Activated CD4-positive, alpha-beta T cell treated with anti-CD3 and anti-CD28 coated beads for 48 hours (primary cell): Measurements from ENCODE around the gene YLPM1.

ENCODE experiments used
- DNase-seq: peaks from one replicate; pipeline ENCODE4 v3.0.0-alpha.2; 2020

YLPM1 gene

GRCh38 chr14:74841230-74842207 is 78.4 kb downstream of the YLPM1 start:
- peak; percentile 34 for DNase-seq

- no peak for DNase-seq
Observed at GRCh38 chr14:74843653-74844052, 80.5 kb downstream of the YLPM1 start.

GRCh38 chr14:74846168-74846567 is 83.1 kb downstream of the YLPM1 start:
- no peak for DNase-seq

- no peak for DNase-seq
Observed at GRCh38 chr14:74846968-74847665, 84.0 kb downstream of the YLPM1 start.

- no peak for DNase-seq
Observed at GRCh38 chr14:74848768-74849167, 85.7 kb downstream of the YLPM1 start.

GRCh38 chr14:74852922-74853530 is 89.9 kb downstream of the YLPM1 start:
- no peak for DNase-seq

GRCh38 chr14:74853581-74853980 is 90.5 kb downstream of the YLPM1 start:
- no peak for DNase-seq

GRCh38 chr14:74855021-74855420 is 91.9 kb downstream of the YLPM1 start:
- DNase-seq = no peak

GRCh38 chr14:74855945-74856344 is 92.8 kb downstream of the YLPM1 start:
- no peak for DNase-seq

- no peak for DNase-seq
Observed at GRCh38 chr14:74856366-74856765, 93.2 kb downstream of the YLPM1 start.

- no peak for DNase-seq
Observed at GRCh38 chr14:74858022-74858421, 94.9 kb downstream of the YLPM1 start.

- DNase-seq = no peak
Observed at GRCh38 chr14:74859757-74860552, 96.8 kb downstream of the YLPM1 start.

GRCh38 chr14:74860899-74861733 is 98.0 kb downstream of the YLPM1 start:
- peak; percentile 95 for DNase-seq

GRCh38 chr14:74861734-74862090 is 98.6 kb downstream of the YLPM1 start:
- no peak for DNase-seq

GRCh38 chr14:74863274-74863673 is 100.2 kb downstream of the YLPM1 start:
- DNase-seq = no peak

- DNase-seq = no peak
Observed at GRCh38 chr14:74864198-74864597, 101.1 kb downstream of the YLPM1 start.

GRCh38 chr14:74865156-74865555 is 102.0 kb downstream of the YLPM1 start:
- DNase-seq = no peak

GRCh38 chr14:74866708-74867389 is 103.7 kb downstream of the YLPM1 start:
- DNase-seq = no peak

- DNase-seq = peak; percentile 69
Observed at GRCh38 chr14:74867673-74868072, 104.6 kb downstream of the YLPM1 start.

- DNase-seq = no peak
Observed at GRCh38 chr14:74868739-74869138, 105.6 kb downstream of the YLPM1 start.

GRCh38 chr14:74871819-74872218 is 108.7 kb downstream of the YLPM1 start:
- DNase-seq = no peak
